GM19238 (cell line): ENCODE measurements around the gene SEC14L3.

ENCODE experiments used
- DNase-seq: peaks from one replicate; pipeline ENCODE4 v3.0.0; 2011; ENCODE audit warnings: low spot score; ENCODE audit not compliant: insufficient read length

SEC14L3 gene

DNA sequence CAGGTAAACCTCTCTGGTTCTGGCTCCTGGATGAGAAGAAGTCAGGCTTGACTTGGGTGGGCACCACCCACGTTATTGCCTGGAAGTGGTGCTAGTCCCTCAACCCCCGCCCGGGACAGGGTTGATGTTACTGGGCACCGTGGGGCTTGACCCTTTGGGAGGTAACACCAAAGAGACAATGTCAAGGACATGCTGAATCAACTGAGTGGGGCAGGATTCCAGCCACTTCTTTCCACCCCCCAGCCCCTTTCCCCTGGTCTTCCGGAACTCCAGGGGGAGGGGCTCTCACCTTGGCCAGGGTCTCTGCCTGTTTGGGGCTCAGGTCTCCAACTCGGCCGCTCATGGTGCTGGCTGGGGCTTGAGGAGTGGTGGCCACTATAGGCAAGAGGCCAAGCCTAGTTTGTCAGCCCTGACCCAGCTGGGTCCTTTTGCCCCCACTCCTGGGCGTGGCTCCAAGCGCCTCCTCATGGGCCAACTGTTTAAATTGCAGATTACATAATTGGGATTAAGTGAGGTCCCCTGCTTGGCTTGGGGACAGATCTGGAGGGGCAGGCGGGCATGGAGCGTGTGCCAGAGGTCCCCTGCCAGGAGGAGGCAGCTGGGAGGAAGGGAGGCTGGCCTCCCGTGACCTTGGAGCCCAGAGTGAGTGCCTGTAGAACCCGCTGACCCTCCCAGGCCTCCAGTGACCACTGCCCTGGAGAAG, at the start of gene SEC14L3:
Gene SEC14L3, minus strand, starts transcription at position 402 of the 703 bp plus-strand sequence. Its CDS starts 59 bp downstream, at position 343.
- DNase-seq, result no peak

DNA sequence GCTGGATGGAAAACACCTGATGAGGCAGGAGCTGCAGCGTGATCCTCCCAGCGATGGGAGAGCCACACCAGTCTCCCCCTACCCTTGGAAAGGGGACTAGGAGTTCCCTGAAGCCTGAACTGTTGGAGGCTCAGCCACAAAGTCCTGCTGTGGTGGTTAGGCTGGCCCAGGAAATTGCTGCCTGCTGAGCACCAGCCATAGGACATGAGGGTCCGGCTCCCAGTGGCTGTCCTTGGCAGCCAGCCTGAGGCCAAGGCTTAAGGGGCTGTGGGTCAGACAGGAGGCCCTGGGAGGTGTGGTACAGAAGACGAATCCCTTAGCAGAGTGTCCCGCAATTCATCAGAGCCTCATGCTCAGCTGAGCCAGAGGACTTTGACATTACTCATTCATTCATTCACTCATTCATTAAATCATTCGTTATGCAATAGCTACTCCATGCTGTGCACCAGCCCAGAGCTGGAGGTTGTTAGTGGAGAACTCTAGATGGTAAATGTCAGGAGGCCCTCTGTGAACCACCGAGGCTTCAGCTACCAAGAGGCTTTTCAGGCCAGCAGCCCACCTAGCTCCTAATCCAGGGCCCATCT, 48.1 kb upstream of the SEC14L3 start:
- no peak for DNase-seq

DNA sequence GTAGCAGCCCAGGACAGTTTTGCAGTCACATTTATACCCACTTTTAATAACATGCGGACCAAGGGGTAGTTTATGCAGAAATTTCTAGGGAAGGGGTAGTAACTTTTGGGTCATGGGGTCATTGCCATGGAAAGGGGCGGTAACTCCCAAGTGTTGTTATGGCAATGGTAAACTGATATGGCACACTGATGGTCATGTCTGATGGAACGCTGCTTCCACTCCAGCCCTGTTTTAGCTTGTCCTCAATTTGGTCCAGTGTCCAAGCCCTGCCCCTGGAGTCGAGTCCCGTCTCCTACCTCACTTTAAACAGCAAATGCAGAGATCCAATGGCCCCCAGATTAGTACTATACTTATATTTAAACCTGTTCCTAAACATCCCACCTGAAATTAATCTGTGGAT, 44.9 kb upstream of the SEC14L3 start:
- DNase-seq, result no peak

DNA sequence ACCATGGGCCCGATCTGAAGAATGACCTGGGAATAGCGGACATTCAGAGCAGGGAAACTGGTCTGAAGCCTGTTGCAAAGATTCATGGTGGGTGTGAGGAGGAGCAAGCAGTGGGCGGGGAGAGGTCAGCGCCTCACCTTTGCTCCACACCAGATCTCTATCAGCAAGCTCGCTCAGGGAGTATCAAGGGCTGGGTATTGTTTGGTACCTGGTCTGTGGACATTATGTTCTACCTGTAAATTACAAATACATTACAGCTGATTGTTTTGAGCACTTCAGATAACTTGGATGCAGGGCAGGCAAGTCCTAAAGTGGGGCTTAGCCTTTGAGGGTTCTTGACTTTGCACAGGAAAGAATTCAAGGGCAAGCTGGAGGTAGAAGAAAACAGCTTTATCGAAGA, 44.5 kb upstream of the SEC14L3 start:
- no peak for DNase-seq

DNA sequence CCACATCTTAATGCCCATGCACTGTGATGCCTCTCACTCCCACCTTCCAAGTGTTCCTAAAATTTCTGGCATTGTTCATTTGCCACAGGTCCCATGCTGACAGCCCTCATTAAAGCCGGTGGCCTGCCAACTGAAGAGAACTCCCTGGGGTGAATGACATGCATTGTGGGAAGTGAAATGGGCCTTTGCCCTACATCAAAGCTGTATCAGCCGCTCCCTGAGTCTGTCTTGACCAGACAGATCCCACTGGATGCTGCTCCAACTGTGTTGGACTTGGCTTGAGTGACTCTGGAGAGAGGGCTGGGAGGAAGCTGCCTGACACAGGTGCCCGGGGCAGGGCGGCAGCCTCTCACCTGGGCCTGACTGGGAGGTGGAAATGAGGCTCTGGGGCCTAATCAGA, 42.4 kb upstream of the SEC14L3 start:
- DNase-seq, result no peak

DNA sequence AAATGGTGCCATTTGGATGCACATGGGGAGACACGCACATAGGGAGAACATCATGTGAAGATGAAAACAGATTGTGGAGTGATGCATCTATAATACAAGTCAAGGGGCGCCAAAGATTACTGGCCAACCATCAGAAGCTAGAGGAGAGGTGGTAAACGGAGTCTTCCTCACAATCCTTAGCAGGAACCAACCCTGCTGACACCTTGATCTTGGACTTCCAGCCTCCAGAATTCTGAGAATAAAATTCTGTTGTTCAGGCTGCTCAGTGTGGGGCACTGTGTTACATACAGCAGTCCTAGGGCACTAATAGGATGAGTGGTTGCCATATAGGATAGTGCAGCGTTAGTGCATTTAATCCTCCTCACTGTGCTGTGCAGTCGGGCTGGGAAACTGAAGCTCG, 41.6 kb upstream of the SEC14L3 start:
- DNase-seq, result no peak

DNA sequence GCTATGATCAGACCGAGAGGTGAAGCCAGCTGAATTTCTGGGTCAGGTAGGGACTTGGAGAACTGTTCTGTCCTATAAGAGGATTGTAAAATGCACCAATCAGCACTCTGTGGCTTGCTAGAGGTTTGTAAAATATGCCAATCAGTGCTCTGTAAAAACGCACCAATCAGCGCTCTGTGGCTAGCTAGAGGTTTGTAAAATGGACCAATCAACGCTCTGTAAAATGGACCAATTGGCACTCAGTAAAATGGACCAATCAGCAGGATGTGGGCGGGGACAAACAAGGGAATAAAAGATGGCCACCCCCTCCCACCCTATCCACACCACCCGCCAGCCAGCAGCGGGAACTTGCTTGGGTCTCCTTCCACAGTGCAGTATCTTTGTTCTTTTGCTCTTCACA, 40.1 kb upstream of the SEC14L3 start:
- no peak for DNase-seq

DNA sequence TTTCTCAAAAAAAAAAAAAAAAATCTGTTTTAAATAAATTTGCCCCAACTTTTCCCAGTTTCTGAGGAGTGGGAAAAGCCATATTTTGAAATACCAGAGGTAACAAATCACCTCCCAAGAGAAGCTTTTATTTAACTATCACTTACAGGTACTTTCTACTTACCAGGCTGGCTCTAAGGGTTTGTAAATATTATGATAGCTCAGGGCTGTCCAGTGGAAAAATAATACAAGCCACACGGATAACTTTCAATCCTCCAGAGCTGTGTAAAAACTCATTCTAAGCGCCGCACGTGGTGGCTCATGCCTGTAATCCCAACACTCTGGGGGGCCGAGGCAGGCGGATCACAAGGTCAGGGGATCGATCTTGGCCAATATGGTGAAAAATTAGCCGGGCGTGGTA, 39.3 kb upstream of the SEC14L3 start:
- DNase-seq, result no peak

DNA sequence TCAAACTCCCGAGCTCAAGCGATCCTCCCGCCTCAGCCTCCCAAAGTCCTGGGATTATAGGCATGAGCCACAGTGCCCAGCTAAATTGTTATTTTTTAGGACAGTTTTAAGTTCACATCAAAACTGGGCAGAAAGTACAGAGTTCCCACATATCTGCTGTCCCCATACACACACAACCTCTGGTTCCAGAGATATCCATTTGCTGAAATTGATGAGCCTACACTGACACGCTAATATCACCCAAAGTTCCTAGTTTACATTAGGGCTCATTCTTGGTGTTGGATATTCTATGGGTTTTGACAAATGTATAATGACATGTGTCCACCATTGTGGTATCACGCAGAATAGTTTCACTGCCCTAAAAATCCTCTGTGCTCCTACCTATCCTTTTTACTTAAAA, 36.4 kb upstream of the SEC14L3 start:
- DNase-seq, result no peak

DNA sequence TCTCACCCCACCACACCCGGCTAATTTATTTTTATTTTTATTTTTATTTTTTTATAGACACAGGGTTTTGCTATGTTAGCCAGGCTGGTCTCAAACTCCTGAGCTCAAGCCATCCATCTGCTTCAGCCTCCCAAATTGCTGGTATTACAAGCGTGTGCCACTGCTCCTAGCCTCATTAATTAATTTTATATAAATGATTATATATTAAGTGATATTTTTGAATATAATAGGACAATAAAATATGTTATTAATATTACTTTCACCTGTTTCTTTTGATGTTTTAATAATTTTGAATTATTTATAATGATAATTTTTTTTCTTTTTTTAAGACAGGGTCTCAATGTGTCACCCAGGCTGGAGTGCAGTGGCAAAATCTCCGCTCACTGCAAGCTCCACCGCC, 35.9 kb upstream of the SEC14L3 start:
- DNase-seq, result no peak

DNA sequence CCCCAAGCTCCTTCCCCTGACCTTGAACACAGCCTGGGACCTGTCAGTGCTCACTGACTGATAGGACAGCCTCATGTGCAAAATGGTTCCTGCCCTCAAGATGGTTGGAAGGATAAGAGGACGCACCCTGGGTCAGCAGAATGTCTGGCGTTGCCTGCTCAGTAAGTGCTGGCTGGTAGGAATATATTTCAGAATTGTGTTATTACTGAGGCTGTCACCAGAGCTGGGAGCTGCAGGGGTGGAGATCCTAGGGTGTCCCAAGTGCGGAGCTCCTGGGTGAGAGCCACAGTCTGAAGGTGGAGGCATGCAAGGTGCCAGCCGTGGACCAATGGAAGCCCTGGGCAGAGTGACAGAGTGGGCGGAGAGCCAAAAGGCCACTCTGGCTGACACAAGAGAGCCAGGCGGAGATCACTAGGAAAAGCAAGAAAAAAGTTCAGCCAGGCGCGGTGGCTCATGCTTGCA, 34.7 kb upstream of the SEC14L3 start:
- no peak for DNase-seq

DNA sequence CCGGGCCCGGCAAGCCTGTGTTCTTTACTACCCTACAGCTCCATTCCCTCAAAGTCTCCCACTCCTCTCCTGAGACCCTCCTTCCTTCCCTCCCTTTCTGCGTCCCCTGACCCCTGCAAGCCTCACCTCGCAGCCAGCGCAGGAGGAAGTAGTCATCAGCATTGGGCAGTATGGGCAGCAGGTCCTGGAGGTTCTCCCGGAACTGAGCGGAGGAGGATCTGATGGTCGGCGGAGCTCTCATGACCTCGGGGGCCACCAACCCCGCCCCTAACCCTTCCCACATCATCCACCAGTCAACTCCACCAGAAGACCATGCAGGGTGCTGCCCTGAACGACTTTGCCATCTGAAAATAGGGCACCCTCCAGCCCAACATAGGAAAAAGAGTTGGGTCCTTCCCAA, 31.7 kb upstream of the SEC14L3 start:
- DNase-seq, result no peak

DNA sequence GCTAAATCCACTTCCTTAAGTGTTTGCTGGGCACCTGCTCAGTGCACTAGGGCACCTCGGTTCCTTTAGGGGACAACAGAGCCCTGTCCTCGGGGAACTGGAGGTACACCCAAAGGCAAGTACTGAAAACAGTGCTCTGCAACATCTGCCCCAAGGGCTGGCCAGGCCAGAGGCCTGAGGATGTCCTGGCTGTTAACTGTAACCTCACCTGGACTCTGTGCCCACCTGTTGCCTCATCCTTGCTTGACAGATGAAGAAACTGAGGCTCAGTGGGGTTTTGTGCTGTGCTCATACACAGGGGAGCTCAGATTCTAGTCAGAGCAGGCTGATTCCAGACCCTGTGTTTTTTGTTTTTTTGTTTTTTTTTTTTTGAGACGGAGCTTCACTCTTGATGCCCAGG, 31.1 kb upstream of the SEC14L3 start:
- no peak for DNase-seq

DNA sequence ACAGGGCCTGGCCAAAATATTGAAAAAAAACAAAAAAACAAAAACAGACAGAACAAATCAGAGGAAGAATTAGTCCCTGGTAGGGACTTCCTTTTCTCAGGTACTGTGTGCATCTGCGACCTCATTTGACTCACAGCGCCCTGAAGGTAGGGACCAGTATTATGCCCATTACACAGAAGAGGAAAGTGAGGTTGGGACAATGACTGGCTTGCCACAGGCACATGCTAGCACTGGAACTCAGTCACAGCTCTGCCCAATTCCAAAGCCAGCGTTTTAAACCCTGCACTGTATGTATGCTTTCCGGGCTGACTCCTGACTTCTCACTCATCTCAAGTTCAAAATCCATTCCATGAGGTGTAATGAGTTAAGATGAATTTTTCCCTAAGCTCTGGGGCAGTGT, 30.3 kb upstream of the SEC14L3 start:
- no peak for DNase-seq

DNA sequence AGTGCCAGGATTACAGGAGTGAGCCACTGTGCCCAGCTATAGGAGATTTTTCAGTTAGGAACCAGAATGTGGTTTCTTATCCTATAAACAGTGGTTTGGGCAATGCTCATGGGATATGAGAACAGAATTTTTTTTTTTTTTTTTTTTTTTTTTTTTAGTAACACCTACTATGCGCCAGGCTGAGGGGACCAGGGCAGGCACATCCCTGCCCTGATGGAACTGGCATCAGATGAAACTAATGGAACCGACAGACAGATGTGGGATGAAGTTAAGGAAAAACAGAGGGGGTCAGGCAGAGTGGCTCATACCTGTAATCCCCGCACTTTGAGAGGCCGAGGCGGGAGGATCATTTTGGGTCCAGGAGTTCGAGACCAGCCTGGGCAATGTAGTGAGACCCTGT, 28.8 kb upstream of the SEC14L3 start:
- no peak for DNase-seq

DNA sequence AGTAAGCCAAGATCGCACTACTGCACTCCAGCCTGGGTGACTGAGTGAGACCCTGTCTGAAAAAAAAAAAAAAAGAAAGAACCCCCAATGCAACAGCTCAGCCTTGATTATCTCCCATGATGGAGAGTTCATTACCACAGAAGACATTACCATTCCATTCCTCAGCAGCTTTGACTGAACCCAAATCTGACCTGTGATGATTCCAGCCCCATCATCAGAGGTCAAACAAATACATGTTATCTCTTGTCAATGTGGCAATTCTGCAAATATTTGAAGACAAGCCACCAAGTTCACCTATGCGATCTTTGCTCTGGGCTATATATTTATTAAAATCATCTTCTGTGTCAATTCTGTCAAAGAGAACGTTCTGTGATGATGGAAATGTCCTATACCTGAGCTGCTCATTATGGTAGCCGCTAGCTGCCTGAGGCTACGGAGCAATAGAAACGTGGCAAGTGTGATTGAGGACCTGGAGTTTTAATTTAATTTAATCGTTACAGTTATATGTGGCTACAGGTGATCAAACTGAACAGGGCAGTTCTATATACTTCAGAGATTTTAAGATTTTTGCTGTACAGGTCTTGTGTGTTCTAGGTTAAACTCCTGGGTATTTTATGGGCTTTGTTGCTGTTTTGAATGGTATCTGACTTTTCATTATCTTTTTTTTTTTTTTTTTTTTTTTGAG, 25.8 kb upstream of the SEC14L3 start:
- no peak for DNase-seq

DNA sequence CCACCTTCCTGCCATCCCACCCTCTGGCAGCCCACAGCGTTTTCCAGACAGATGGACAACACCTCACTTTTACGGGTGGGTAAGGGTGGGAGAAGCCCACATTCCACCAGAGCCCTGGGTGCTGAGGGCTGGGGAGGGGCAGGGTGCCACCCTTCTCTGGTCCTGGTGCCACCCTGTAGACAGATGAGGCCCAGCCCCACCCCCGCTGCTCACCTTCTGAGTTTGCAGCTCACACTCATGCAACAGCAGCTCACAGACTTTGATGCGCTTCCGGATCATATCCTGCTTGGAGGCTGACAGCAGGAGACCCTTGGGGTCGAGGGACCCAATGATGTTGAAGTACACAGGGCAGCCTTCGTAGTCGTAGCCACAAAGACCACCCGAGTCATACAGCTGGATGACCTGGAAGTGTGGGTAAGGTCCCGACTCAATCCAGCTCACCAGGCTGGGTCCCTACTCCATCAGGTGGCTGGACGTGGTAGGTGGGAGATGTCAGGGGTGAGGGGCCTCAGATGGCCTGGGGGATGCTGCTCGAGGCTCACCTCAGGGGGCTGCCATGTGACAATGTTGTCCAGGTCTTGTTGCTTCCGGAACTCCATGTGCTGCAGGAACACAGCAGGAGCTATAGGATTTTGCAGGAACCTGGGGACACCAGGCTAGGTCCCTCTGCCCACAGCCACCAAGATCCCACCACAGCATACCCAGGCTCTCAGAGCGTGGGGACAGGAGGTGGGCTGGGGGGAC, 23.4 kb upstream of the SEC14L3 start:
- DNase-seq, result no peak

DNA sequence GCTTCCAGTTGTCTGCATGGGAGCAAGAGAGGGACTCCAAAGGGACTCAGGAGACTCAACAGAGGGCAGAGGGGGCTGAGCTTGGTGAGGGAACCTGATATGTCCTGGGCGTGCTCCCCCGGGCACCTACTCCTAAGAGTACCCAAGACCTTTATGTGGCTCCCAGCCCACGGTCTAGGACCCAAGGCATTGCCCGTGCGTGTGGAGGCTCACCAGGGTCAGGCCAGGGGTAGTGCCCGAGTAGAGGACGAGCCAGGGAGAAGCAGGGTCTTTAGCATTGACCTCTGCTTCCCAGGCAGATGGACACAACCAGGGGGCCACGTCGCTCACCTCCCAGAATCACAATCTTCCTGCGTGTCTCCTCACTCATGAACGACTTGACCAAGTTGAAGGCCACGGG, 20.3 kb upstream of the SEC14L3 start:
- DNase-seq, result no peak

DNA sequence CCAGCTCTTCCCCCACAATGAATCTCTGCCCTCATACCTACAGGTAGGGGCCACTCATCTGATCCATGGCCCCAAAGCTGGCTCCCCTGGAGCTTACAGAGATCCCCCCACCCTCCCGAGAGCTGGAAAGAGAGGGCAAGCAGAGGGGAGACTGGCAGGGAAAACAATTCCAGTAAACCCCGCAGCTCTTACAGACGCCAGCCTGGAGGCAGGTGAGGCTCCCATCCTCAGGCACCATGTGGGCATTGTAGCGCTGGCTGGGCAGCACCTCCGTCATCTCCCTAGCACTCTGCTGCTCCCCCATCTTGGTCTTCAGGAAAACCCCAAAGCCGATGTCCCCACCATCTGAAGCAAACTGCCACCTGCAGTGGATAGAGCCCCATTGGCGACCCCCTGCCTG, 19.6 kb upstream of the SEC14L3 start:
- DNase-seq, result no peak

DNA sequence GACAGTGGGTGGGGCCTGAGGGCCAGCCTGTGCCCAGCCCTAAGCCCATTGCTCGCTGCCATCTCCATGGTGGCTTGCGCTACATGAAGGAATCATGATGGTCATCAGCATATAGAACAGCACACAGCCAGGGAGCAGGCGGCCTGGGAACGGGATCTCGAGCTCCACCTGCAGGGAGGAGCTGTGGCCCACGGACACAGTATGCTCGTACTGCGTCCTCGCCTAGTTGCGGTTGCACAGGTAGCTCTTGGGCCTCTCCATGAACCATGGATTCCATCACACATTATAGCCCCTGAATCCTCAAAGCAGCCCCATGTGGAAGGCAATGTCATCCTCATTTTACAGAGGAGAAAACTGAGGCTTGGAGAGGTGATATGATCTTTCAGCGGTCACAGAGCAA, 18.6 kb upstream of the SEC14L3 start:
- no peak for DNase-seq

DNA sequence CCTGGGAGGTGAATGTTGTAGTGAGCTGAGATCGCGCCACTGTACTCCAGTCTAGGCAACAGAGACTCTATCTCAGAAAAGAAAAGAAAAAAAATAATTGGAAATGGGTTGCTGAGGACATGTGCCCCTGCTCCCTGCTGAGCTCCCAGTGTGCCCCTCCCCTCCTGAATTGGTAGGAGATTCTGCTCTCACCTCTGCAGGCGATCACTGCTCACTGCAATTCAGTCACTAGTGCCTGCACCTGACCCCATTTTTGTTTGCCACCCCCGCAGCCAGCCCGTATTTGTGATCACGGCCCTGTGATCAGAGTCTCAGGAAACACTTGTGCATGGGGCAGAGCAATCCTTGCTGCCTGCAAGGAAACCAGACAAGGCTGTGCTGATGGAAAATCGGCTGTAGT, 16.3 kb upstream of the SEC14L3 start:
- DNase-seq, result no peak

DNA sequence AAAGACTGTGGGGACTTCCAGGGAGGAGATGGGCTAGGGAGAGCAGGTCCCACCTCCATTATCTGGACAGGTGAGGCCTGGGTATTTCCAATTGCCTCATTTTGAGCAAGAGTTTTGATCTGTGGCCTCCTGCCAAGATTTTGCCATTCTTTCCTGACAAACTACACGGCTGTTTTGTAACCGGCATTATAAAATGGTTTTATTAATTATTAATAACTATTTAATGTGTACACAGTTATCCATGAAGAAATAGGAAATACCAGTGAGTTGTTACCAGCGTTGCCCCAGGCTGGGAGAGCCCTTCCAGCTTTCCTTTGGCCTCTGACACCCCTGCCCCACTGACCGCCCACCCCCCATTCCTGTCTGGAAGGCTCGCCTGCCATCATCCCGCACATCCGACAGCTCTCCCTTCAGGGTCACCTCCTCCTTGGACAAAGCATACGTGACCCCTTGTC, 14.9 kb upstream of the SEC14L3 start:
- no peak for DNase-seq
